HK-2 (cell line): ENCODE data around the gene TROAP.
"Not testable (repeated sequence)": the region's sequence is repeated elsewhere in the genome, so short reads cannot be mapped to it uniquely, and the experiment has no call there.

Experiments used
- DNase-seq: peaks from one replicate; pipeline ENCODE4 v3.0.0-alpha.2; 2018; ENCODE audit not compliant: unreplicated experiment

TROAP gene

DNA sequence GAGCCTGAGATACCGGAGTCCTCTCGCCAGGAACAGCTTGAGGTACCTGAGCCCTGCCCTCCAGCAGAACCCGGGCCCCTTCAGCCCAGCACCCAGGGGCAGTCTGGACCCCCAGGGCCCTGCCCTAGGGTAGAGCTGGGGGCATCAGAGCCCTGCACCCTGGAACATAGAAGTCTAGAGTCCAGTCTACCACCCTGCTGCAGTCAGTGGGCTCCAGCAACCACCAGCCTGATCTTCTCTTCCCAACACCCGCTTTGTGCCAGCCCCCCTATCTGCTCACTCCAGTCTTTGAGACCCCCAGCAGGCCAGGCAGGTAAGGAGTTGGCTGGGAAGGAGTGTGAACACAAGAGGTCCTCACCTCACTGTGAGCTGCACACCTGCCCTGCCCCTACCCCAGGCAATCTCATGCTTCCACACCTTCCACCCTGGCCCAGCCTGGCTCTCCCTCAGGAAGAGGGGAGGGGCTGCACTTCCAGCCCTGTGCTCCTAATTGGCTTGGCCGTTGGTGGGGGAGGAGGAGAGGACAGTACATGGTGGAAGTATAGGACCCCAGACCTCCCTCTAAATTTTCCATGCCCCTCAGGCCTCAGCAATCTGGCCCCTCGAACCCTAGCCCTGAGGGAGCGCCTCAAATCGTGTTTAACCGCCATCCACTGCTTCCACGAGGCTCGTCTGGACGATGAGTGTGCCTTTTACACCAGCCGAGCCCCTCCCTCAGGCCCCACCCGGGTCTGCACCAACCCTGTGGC, 7.8 kb downstream of the TROAP start:
- no peak for DNase-seq

DNA sequence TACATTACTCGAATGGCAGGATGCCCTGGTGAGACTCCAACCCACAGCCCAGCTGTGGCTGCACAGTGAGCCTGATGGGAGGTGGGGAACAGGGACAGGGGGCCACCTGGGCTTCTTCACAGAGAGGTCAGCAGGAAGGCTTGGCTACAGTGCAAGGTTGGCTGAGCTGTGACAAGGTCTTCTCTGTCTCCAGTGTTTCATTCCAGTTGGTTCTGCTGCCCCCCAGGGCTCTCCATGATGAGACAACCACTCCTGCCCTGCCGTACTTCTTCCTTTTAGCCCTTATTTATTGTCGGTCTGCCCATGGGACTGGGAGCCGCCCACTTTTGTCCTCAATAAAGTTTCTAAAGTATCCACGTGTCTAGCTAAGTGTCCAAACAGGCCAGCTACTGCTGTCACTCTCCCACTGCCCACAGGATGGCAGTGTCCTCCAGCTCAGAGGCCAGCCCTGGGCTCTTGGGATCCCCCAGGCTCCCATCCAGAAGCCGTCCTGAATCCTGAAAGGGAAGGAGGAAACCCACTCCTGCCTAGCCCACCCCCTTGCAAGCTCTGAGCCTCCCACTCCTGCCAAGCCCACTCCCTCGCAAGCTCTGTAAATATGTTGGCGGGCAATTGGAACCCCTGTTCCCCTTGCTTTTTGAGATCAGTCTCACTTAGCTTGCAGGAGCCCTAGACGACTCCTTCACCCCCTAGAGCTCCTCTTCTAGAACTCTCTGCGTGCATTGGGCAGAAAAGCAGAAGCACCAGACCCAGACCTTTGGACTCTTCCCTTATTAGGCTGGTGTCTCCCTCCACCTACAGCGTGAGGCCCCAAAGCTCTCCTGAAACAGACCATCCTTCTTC, 8.5 kb downstream of the TROAP start:
- peak; percentile 58 for DNase-seq

DNA sequence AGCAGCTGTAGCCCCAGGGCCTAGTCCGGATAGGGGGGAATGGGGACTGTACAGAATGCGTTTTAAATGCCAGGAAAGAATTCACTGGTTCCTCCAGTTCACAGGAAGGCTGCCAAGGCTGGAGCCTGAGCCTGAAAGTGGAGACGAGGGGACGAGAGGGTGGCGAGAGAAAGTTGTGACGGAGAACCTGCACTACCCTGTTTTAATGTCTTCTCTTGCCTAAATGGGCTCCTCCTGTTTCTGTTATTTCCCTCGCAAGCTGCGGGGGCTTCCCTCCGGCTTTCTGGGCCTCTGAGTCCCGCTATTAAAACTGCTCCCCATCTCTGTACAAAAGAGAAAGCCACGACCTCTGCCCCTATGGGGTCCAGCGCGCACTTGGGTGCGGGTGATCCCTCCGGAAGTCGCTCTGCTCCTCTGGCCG, 9.4 kb downstream of the TROAP start:
- DNase-seq, result no peak

DNA sequence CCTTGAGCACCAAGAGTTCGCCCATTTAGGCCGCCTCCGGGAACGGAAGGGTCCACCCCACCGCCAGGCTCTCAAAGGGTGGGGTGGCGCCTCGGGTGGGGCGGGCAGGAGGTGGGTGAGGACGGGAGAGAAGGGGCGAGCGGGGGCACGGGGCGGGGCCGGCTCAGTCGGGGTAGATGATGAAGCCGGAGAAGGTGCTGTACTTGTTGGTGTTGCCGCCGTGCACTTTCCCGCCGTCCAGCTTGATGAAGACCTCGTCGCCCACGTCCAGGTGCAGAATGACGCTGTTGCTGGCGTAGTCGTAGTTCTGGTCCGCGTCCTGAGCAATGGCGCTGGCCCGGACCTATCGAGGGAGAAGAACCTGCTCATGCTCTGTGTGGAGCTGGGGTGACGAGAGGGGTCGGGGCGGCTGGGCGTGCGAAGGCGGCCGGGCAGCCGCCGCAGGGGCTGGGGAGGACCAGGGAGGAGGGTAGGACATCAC, 9.9 kb downstream of the TROAP start:
- no peak for DNase-seq

DNA sequence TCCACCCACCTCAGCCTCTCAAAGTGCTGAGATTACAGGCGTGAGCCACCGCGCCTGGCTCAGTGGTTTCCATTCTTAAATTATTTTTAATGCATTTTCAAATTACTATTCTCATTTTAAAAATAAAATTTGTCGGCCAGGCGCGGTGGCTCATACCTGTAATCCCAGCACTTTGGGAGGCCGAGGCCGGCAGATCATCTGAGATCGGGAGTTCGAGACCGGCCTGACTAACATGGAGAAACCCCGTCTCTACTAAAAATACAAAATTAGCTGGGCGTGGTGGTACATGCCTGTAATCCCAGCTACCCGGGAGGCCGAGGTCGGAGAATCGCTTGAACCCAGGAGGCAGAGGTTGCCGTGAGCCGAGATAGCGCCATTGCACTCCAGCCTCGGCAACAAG, 10.7 kb downstream of the TROAP start:
- not testable (repeated sequence) for DNase-seq

DNA sequence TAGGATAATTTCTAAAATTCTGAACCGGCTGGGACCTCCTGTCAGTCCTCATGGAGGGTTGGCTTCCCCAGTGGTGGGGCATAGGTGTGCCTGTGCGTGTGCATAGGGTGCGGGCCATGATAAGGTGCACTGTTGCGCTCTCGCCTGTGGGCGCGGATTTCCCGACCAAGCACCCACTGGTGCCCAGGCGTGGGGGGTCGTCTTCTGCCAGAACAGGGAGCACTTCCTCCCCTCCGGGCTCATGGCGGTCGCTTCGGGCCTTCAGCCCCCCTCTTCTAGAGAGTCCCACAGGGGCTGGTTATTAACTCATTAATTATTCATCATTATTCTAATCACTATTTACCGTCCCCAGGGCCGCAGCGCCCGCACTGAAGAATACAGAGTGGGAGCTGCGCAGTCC, 11.2 kb downstream of the TROAP start:
- no peak for DNase-seq

DNA sequence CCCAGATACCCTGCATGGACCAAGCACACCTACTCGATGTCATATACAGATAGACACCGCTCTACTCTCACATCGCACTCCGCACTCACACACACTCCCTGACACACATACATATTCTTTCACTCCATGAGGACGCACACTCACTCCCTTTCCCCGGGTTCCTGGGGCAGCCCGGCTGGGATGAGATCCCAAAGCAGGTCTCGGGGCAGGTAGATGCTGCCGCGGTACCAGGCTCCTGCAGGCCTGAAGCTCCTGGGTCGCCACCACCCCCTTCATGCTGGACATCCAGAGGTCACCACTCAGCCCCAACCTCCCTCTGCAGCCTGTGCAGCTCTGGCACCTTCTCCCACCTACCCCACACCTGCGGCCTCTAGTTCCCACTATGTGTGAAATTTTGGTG, 11.6 kb downstream of the TROAP start:
- DNase-seq, result no peak

DNA sequence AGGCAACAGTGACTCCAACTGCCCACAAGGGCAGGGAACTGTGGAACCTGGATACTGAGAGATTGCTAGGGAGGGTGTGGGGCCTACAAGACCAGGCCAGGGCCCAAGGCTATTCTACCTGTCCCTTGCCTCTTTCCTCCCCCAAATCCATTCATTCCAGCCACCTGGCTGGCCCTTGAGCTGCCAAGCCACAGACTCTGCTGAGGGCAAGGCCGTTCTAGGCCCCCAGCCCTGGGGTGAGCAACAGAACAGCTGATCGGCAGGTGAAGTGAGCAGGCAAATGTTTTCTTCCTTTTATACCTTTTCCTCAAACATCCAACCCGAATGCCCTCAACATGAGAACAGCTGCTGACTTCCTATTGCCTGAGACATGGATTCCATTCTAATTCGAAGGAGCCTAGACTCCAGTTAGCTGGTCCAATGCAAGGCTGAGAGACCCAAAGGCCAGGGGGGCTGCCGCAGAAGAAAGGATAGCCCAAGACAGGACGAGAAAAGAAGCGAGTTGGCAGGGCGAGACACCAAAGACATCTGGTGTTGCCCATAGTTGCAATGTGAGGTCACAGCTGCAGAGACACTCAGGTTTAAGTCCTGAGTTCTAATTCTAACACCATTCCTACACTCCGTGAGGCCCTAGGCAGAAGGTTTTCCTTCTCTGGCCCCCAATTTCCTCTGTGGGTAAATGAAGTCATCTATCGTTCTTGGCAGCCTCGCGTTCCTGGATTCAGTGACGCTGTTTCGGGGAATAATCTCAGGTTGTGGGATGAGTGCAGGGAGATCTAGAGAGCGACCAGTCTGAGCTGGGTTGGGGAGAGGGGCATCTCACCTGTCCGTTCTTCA, 12.3 kb downstream of the TROAP start:
- no peak for DNase-seq

DNA sequence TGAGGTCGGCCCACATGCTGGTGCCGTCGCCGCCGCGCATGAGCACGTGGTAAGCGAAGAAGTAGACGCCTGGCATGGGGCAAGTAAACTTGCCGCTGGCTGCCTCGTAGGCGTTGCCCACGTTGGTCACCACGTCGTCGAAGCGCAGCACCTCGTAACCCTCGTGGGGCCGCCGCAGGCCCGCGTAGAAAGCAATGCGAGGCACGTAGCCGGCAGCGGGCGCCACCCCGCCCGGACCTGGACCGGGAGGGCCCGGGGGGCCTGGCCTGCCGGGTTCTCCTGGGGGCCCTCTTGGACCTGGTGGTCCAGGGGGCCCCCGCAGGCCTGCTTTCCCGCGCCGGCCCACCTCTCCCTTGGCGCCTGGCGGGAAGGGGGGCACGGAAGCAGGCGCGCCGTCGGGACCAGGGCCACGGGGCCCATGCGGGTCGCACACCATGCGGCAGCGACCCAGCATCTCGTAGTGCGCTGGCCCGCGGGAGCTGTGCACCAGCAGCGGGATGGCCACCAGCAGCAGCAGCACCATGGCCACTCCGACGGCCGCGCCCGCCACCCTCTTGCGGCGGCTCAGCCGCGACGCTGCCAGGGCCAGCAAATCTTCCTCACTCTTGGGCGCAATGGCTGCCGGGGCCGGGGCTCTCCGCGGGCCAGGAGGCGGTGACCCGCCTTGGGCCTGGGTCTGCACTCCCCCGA, 13.0 kb downstream of the TROAP start:
- no peak for DNase-seq

DNA sequence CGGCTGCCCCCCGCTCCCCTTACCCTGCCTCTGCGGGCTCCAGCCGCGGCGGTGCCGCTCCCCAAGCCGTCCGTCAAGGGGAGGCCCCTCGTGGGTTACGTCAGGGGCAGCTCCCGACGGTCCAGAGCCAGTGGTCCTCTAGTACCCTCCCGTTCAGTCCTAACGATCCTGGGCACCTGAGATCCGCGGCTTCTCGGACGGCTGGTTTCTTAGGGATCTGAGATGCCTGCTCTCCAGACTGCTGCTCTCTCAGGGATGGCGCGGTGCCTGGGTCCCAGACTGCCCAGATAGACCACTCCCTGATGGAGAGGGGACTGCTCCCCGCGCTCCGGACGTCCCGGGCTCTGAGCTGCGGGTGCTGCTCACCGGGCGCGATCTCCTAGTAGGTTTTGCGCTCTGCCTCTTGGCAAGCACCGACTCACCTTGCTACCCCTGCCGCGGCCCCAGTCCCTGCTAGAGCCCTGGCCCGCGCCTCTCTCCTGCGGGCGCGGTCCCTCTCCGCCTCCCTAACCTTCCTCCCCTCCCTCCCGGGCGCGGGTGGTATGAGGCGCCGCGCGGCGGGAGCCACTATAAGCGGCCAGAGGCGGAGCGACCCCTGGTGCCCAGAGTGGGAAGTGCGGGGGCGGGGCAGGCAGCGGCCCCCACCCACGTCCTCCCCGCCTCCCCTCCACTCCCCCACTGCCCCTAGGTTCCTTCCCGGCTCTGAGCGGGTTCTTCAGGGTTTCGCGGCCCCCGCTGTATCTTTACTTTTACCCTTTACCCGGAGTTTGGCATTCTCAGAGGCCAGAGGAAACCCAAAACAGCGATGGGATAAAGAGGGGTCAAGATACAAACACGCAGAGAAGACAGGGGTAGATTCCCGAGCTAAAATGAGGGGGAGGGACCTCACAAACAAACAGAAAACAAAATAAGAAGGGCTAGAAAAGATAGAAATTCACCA, 13.9 kb downstream of the TROAP start, which contains the start of gene C1QL4:
C1QL4 (minus strand) TSS at position 544 of the 940 bp plus-strand sequence. CDS start 711 bp downstream, outside the sequence.
- peak; percentile 89 for DNase-seq

DNA sequence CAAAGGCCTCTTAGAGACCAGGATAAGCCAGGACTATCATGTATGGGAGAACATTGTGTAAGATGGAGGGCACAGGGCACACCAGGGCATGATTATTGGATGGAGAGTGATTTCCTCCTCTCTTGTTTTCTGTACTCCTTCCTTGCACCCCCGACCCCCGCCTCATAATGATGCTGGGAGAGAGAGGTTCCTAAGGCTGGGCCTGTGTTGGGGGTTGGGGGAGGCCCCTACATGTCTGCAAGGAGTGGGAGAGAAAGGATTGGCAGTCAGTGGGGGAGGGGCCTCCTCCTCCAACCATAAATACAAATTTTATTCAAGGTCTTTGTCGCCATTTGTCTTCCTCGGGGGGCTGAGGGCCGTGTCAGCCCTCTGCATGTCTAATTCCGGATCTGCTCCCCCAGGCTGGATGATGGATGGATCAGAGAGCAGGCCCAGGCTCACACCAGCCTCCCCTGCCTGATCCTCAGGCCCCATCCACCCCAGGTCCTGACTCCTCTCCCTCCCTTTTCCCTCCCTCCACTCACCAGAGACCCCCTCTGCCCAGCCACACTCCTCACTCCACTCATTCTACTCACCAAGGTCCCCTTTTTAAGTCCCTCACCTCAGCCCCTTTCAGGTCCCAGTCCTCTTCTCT, 15.9 kb downstream of the TROAP start:
- DNase-seq, result no peak

DNA sequence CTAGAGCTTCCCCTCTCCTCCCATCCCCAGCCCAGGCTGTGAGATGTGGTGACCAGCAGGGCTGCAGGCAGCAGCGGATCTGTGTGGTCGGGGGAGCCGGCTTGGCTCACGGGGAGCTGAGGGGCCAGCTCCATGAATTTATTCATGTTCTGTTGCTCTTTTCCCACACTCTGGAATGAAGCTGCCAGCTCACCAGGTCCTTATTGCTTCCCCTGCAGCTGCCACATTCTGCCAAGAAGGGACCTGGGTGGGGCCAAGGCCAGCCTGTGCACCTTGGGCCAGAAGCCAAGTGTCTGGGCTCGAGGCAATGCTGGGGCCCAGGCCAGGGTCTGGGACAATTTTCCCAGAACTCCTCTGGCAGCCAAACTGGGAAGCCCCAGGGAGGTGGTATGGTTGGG, 16.4 kb downstream of the TROAP start:
- DNase-seq, result no peak

DNA sequence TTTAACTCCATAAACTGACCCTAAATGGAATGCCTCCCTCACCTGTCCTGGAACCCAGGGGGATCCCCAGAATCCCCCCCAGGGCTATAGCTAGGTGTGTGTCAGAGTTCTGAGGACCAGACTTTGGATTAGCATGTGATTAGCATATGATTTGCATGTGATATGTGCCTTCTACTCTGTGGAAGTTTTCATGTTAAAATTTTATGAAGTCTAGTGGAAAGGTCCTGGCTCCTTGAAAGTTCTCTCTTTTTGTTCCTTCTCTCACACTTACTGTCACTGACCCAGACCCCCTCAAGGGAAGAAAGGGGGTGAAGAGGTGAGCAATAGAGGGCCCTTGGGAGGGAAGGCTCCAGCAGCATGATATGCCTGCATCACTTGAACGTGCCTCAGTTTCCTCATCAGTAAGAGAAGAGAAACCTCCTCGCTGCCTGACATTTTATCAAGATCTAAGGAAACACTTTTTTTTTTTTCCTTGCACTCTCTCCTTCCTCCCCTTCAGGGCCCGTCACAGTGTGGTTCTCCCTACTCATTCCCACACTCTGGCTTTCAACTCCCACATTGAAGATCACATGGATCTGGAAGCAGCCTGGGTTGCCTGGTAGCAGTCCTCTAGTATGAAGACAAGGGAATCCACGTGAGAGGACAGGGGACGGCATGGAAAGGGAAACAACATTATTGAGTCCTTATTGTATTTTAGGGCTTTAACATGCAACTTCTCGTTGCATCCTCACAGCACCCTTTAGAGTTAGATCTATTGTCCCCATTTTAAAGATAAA, 17.2 kb downstream of the TROAP start:
- DNase-seq, result no peak

DNA sequence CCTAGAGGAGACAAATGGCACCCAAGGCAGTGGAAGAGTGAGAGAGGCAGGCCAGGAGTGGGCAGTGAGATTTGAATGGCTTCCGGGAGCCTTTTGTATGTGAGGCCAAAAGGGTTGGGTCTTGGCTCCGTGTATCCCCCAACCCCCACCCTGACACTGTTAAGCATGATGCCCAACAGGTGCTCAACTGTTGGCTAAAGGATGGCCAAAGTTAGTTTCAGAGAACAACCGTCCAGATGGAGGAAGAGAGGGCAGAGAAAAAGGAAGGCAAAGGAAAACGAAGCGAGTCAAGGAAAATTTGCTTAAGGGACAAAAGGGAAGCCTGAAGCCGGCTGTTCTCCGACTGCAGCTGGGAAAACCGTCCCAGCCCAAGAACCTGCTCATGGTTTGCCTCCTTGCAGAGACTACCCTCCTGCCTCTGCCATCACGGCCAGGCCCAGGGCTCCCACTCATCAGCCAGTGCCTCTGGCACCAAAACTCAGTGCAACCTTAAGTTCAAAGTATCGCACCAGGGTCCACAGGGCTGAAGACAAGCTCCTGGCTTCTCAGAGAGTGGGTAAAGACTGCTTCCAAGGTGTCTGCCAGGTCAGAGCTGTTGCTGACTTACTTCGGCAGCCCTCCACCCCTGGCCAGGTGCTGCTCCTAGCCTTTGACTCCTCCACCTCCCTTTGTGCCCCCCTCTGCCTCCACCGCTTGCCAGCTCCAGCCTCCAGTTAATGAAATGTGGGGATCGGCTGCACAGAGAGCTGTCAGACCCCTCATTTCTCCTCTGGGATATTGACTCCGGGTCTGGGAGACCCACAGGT, 18.1 kb downstream of the TROAP start:
- DNase-seq, result no peak

DNA sequence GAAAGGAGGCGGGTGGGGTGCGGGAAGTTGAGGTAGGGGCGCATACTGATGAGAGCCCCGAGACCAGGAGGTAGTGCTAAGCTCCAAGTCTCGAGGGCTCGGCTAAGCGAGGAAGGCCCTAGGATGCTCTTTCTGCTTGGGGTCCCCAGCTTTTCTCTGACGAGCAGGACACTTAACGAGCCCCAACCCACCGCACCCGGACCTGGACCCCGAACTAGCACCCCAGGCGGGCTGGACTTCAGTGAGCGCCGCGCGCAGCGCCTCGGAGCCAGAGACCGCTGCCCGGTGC, 18.7 kb downstream of the TROAP start:
- DNase-seq, result no peak

DNA sequence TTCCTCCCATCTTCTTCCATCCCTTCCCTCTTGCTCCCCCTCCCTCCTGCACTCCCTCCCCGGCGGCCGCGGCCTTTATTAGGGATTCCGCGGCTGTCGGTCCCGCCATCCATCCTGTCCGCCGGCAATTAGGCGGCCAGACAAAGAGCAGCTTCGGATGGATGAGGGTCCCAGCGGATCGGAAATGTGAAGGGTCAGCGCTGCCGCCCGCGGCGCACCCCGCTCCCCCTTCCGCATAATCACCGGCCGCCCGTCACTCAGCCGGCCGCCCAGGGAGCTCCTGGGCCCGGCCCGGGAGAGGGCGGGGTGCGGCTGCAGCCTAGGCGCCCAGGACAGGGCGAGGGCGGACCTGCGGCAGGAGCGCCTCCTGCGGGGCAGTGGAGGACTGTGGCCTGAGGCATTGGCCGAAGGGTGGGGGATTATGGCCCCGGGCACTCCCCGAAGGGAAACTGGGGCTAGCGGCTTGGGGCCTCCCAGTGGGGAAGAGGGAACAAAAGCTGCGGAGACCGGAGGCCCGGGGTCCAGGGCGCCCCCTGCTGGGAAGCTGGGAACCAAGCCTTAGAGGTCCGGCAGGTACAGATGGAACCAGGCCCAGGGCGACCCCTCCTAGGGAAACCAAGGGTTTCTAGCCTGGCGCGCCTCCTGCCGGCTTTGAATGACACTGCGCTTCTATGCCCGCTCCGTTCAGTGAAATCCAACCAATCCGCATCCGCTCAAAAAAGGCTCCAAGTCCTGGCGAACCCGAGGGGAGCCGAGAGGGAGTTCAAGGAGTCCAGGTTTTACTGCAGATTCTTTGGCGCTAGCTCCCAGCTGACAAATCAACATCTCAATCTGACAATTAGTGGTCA, 19.2 kb downstream of the TROAP start:
- DNase-seq, result peak; percentile 64
